Left renal cortex interstitium (tissue), 4 donors: ENCODE measurements around the gene CTDSPL2. TPM values are rescaled to one million over a fixed set of nuclear protein-coding genes. Genes with fewer than 3 reads are reported as not detected.
"Not testable (repeated sequence)": the region's sequence is repeated elsewhere in the genome, so short reads cannot be mapped to it uniquely, and the experiment has no call there.

Experiments used
- DNase-seq, 4 donors: peaks; one replicate each; pipeline ENCODE4 v3.0.0-alpha.2; 2013; ENCODE audit warnings: low read depth in 4 of 4, low spot score in 2 of 4, missing footprints in 1 of 4
- polyA plus RNA-seq, 4 donors: library from polyadenylated mRNA; unstranded; fragments of 120-200 nt; gene quantifications; one replicate each; pipeline ENCODE4 v1.2.1, GENCODE V29; 2013; ENCODE audit not compliant: insufficient read length in 4 of 4

CTDSPL2 gene
- polyA plus RNA-seq, 4 donors = 58.0 to 69.6 (median 63.5) TPM

- no peak for DNase-seq
Measured at GRCh38 chr15:44479343-44479742, 51.9 kb downstream of the CTDSPL2 start.

- no peak for DNase-seq
Measured at GRCh38 chr15:44482090-44482489, 54.7 kb downstream of the CTDSPL2 start.

- DNase-seq = no peak
Measured at GRCh38 chr15:44485880-44486279, 58.5 kb downstream of the CTDSPL2 start.

- DNase-seq = no peak
Measured at GRCh38 chr15:44489464-44489863, 62.0 kb downstream of the CTDSPL2 start.

DNA sequence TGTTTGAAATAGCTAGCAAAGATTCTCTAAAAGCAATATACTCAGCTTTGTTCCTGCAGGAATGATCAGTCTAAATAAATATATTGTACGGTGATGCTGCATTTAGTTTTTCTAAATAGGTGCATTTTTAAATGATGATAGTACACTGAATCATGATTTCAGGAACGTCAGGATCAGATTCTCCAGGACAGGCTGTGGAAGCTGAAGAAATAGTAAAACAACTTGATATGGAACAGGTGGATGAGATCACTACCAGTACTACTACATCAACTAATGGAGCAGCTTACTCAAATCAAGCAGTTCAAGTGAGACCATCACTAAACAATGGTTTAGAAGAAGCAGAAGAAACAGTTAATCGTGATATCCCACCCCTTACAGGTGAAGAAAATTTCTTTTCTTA, 63.2 kb downstream of the CTDSPL2 start:
- DNase-seq = no peak

DNA sequence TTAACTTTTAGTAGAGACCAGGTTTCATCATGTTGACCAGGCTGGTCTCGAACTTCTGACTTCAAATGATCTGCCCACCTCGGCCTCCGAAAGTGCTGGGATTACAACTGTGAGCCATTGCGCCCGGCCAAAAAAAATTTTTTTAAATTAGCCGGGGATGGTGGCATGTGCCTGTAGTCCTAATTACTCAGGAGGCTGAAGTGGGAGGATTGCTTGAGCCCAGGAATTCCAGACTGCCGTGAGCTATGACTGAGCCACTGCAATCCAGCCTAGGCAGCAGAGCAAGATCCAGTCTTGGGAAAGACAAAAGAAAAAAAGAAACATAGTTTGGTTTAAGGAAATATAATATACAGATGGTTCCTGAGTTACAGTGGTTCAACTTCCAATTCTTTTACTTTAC, 64.6 kb downstream of the CTDSPL2 start:
- DNase-seq = no peak

GRCh38 chr15:44492672-44493071, 65.2 kb downstream of the CTDSPL2 start:
- DNase-seq = no peak

DNA sequence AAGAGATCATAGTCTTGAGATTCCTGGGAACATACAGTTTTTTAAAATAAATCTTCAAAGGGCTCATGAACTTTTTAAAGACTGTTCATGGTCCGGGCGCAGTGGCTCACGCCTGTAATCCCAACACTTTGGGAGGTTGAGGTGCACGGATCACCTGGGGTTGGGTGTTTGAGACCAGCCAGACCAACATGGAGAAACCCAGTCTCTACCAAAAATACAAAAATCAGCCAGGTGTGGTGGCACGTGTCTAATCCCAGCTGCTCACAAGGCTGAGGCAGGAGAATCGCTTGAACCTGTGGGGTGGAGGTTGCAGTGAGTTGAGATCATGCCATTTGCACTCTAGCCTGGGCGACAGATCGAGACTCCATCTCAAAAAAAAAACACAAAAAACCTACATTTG, 68.1 kb downstream of the CTDSPL2 start:
- DNase-seq = no peak

DNA sequence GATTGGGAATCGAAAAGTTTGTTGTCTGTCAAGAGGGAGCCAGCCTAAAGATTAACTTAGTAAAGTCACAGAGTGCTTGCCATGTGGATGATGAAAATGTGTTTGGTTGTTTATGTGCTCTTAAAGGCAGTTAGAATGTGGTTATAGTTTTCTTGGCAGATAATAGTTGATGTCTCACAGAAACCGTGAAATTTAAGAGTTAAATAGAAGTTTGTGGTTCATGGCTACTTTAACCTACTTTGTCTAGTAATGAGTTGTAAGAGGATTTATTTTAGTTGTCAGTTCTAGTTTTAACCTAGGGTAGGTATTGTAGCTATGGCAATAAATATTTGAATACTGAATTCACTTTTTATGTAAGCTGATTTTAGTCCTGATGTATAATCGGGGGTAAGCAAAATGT, 73.1 kb downstream of the CTDSPL2 start:
- DNase-seq = no peak

GRCh38 chr15:44501768-44502366, 74.4 kb downstream of the CTDSPL2 start:
- peak in 2 of 4 donors; percentile 3 to 10 for DNase-seq

- DNase-seq = no peak
Measured at GRCh38 chr15:44516436-44516835, 89.0 kb downstream of the CTDSPL2 start.

DNA sequence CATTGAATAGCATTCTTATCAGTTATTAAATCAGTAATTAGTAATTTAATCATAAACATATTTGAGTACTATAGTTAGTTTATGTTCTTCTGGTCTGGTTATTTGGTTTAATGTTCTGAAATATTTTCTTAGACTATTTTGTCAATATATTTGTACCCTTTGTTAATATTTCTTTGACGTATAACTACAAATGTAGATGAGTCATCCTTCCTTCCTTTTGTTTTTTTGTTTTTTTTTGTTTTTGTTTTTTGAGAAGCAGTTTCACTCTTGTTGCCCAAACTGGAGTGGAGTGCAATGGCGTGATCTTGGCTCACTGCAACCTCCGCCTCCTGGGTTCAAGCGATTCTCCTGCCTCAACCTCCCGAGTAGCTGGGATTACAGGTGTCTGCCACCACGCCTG, 92.1 kb downstream of the CTDSPL2 start:
- DNase-seq = no peak

GRCh38 chr15:44525018-44525417, 97.6 kb downstream of the CTDSPL2 start:
- DNase-seq = no peak

DNA sequence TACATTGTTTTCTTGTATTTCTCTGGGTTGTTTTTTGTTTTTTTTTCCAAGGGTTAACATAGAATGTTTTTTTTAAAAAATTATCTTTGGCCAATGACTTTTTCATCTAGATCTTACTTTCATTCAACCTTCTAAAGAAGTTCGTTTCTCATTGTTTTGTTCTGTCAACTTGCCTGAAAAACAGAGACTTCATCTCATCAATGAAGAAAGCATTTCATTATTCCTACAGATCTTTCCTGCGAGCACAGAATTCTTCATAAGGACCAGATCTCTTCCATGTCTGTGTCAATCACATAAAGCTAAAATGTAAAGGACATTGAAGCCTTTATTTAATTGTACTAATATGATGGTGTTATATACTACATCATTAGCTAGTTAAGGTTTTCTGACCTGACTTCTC, 99.8 kb downstream of the CTDSPL2 start:
- no peak for DNase-seq

GRCh38 chr15:44529864-44530604, 102.6 kb downstream of the CTDSPL2 start:
- no peak for DNase-seq

DNA sequence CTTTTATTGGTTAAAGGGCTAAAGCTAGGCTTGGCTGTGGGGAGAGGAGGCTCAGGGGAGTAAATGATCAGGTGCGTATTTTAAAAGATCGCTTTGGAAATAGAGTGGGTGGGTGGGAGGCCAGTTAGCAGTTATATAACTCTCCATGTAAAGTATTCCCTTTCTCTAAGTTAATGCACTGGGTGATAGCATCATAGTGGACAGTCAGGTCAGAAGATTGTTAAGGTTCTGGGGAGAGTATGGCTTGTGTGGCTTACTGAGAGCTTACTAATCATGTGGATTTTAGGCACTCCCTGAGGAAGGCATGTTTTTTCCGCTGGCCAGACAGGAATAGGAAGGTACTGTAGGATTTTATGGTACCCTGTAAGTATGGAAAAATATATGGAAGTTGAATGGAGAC, 103.2 kb downstream of the CTDSPL2 start:
- no peak for DNase-seq

GRCh38 chr15:44532275-44532674, 104.8 kb downstream of the CTDSPL2 start:
- not testable (repeated sequence) for DNase-seq

- no peak for DNase-seq
Measured at GRCh38 chr15:44532689-44533088, 105.3 kb downstream of the CTDSPL2 start.

DNA sequence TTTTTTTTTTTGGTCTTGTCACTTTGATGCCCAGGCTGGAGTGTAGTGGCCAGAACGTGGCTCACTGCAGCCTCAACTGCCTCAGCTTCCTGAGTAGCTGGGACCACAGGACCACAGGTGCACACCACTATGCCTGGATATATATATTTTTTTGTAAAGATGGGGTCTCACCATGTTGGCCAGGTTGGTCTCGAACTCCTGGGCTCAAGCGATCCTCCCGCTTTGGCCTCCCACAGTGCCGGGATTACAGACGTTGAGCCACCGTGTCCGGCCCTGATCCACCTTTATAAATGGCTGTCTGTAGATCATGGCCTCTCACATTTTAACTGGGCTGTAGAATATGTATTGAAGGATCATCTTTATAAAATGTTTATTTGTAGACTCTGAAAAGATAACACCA, 107.7 kb downstream of the CTDSPL2 start:
- no peak for DNase-seq

- DNase-seq = no peak
Measured at GRCh38 chr15:44535523-44536301, 108.3 kb downstream of the CTDSPL2 start.

GRCh38 chr15:44536302-44536961, 109.0 kb downstream of the CTDSPL2 start:
- peak; percentile 75 to 86 (median 82) for DNase-seq
